Glutamatergic neuron (in vitro differentiated cells): Measurements from ENCODE around the gene CTNNA2. TPM values are rescaled to one million over a fixed set of nuclear protein-coding genes. Genes with fewer than 3 reads are reported as not detected.

Experiments used
- DNase-seq: peaks from one replicate; pipeline ENCODE4 v3.0.0; 2022
- H3K27ac Mint-ChIP-seq: one replicate; pipeline ENCODE4 v1.8.0; 2020; ENCODE audit warnings: mild to moderate bottlenecking, mixed read lengths, inconsistent platforms; ENCODE audit not compliant: unreplicated experiment
- H3K27me3 Mint-ChIP-seq: one replicate; pipeline ENCODE4 v1.8.0; 2020; ENCODE audit warnings: mild to moderate bottlenecking, moderate library complexity, mixed read lengths, inconsistent platforms; ENCODE audit not compliant: unreplicated experiment
- H3K36me3 Mint-ChIP-seq: one replicate; pipeline ENCODE4 v1.8.0; 2020; ENCODE audit warnings: mild to moderate bottlenecking, mixed read lengths, inconsistent platforms; ENCODE audit not compliant: unreplicated experiment
- H3K4me1 Mint-ChIP-seq: one replicate; pipeline ENCODE4 v1.8.0; 2020; ENCODE audit warnings: mild to moderate bottlenecking, low read depth, mixed read lengths, inconsistent platforms; ENCODE audit not compliant: unreplicated experiment
- H3K4me3 Mint-ChIP-seq: one replicate; pipeline ENCODE4 v1.8.0; 2020; ENCODE audit warnings: mild to moderate bottlenecking, mixed read lengths, inconsistent platforms; ENCODE audit not compliant: unreplicated experiment
- H3K9me3 Mint-ChIP-seq: one replicate; pipeline ENCODE4 v1.8.0; 2020; ENCODE audit warnings: mild to moderate bottlenecking, moderate library complexity, mixed read lengths, inconsistent platforms; ENCODE audit not compliant: unreplicated experiment
- CTCF ChIP-seq: fragments of 200-600 bp; sonication (generic); IDR thresholded peaks from one replicate; pipeline ENCODE4 v1.5.0; 2021; ENCODE audit not compliant: partially characterized antibody, unreplicated experiment
- total RNA-seq: library from RNA; stranded (reverse); fragmentation: NEBNext Ultra II Directional; extraction: Animal tissue kit (Norgen Biotek cat#: 25700); gene quantifications from one replicate; pipeline ENCODE4 v1.2.1, GENCODE V29; 2021; ENCODE audit not compliant: unreplicated experiment

The CTNNA2 gene
- total RNA-seq, 1 donor from 2014 or later = 76.2 TPM

GRCh38 chr2:80299661-80300060, 786.8 kb downstream of the CTNNA2 start:
- Mint-ChIP-seq H3K4me1 (peaks cover 16% of the 10 kb centered on the region), H3K36me3 (no peaks in the 10 kb centered on the region), H3K9me3 (peaks cover 16% of the 10 kb centered on the region), H3K4me3 (no peak overlapping the region), H3K27ac (no peak overlapping the region), H3K27me3 (peaks cover 22% of the 10 kb centered on the region)
- DNase-seq = no peak
- no peak for TF ChIP-seq CTCF

- Mint-ChIP-seq H3K9me3 (peaks cover 16% of the 10 kb centered on the region), H3K4me3 (no peak overlapping the region)
These were observed 787.5 kb downstream of the CTNNA2 start for GRCh38 chr2:80300346-80300745.

GRCh38 chr2:80300954-80301353, 788.1 kb downstream of the CTNNA2 start:
- TF ChIP-seq CTCF = no peak
- no peak for DNase-seq
- Mint-ChIP-seq H3K27ac (no peak overlapping the region), H3K27me3 (peaks cover 22% of the 10 kb centered on the region), H3K4me1 (peaks cover 19% of the 10 kb centered on the region), H3K36me3 (no peaks in the 10 kb centered on the region), H3K9me3 (peaks cover 16% of the 10 kb centered on the region), H3K4me3 (peak overlapping the region; percentile 72)

More at GRCh38 chr2:80300346-80300745, 787.5 kb downstream of the CTNNA2 start:
- Mint-ChIP-seq H3K27ac (no peak overlapping the region), H3K36me3 (no peaks in the 10 kb centered on the region), H3K27me3 (peaks cover 22% of the 10 kb centered on the region), H3K4me1 (peaks cover 20% of the 10 kb centered on the region)
- no peak for DNase-seq
- TF ChIP-seq CTCF = no peak

GRCh38 chr2:80302001-80302313, 789.1 kb downstream of the CTNNA2 start:
- Mint-ChIP-seq H3K9me3 (peaks cover 16% of the 10 kb centered on the region), H3K36me3 (no peaks in the 10 kb centered on the region), H3K4me1 (peaks cover 23% of the 10 kb centered on the region), H3K4me3 (peak overlapping the region; percentile 89), H3K27me3 (peaks cover 22% of the 10 kb centered on the region), H3K27ac (no peak overlapping the region)
- DNase-seq = no peak
- no peak for TF ChIP-seq CTCF

GRCh38 chr2:80302314-80303005, 789.6 kb downstream of the CTNNA2 start:
- Mint-ChIP-seq H3K9me3 (peaks cover 14% of the 10 kb centered on the region), H3K27ac (no peak overlapping the region), H3K27me3 (peaks cover 22% of the 10 kb centered on the region), H3K36me3 (no peaks in the 10 kb centered on the region), H3K4me3 (peak overlapping the region; percentile 90), H3K4me1 (peaks cover 23% of the 10 kb centered on the region)
- DNase-seq = no peak
- no peak for TF ChIP-seq CTCF
